ENCODE measurements around the gene APCDD1.
"Not testable (repeated sequence)": the region's sequence is repeated elsewhere in the genome, so short reads cannot be mapped to it uniquely, and the experiment has no call there.

The APCDD1 gene

DNA sequence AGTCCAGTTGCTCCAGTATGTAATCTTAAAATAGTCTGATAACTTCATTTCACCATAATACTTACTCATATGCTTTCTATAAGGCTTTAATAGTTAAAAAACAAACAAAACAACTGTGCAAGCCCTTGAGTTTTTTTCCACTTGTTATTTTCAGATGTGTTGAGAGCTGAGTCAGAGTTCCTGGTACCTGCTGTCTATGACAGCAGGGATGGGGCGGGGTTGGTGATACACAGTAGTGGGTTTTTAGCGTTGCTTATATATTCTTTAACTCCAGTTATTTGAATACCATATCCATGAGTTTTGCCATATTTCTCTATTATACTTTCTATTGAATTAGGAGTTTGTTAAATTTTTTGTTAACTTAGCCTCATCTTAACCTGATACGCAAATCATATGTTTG, 76.4 kb downstream of the APCDD1 start:
- no peak for DNase-seq

DNA sequence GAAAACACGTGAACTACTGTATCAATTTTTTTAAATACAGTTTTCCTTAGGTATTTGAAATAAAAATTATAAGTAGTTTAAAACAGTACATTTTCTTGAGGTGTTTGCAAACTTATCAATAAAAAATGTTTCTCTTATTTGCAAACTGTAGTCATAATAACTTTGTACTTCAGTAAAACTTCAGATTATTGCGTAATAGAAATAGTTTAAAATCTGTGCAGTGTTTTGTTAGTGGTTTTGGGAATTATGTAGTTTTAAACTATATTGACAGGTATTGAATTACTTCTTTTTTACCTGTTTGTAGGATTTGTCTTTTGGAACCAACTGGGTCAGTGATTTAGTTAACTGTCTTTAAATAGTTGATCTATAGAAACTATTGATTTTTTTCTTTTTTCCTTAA, 78.7 kb downstream of the APCDD1 start:
- no peak for DNase-seq

DNA sequence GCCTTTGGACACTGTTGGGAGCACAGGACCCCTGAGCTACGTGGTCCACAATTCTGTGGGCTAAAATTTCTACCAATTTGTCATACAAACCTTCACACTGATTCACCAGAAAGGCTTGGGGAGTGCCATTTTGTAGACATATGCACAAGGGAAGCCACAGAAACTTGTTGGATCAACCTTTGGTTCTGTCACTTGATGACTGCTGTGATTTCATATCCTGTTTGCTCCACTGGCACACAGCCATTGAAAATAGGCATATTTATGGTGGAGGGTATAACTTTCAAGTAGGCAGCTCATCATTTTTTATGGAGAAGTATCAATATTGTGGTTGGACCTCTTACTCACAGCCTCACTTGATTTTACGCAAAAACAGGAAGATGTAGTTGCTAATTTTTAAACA, 81.8 kb downstream of the APCDD1 start:
- DNase-seq = no peak

DNA sequence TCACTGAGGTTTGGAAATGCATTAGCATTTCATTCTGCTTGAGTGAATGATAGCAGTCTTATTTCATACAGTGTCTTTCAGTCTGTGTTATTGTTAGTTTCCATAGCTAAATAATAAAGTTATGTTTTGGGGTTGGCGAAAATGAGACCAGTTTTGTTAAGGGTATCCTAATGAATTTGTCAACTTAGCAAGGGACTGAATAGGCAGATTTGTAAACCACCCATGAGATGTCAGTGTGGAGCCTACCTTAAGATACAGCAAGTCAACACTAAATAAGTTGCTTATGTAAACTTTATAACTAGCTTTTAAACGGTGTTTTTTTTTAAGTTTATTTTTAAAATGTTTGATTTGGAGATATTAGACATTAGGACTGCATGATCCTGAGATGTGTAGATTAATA, 83.3 kb downstream of the APCDD1 start:
- DNase-seq = no peak

DNA sequence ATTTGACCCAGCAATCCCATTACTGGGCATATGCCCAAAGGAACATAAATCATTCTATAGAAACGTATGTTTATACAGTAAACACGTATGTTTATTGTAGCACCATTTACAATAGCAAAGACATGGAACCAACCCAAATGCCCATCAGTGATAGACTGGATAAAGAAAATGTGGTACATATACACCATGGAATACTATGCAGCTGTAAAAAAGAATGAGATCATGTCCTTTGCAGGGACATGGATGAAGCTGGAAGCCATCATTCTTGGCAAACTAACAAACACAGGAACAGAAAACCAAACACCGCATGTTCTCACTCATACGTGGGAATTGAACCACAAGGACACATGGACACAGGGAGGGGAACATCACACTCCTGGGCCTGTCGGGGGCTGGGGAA, 84.7 kb downstream of the APCDD1 start:
- not testable (repeated sequence) for DNase-seq
